K562 (cell line): ENCODE results near the gene CCDC174. TPM values are rescaled to one million over a fixed set of nuclear protein-coding genes. Genes with fewer than 3 reads are reported as not detected.

Source experiments
- ARHGAP35 ChIP-seq: fragments of 450-650 bp; IDR thresholded peaks from 2 replicates; pipeline ENCODE4 v1.6.1; 2018; ENCODE audit not compliant: partially characterized antibody
- ARID3B ChIP-seq: fragments of 250-450 bp; sonication (Bioruptor Pico); IDR thresholded peaks from 2 replicates; pipeline ENCODE4 v1.4.0; 2020; ENCODE audit warnings: borderline replicate concordance
- BDP1 ChIP-seq: IDR thresholded peaks from 3 replicates; pipeline ENCODE4 v1.6.1; 2011; ENCODE audit not compliant: insufficient read length, insufficient read depth
- BRD9 ChIP-seq: fragments of 450-650 bp; IDR thresholded peaks from 2 replicates; pipeline ENCODE4 v1.6.1; 2018; ENCODE audit warnings: low read depth; ENCODE audit not compliant: partially characterized antibody
- ELF2 ChIP-seq: fragments of 250-450 bp; sonication (Bioruptor Pico); IDR thresholded peaks from 2 replicates; pipeline ENCODE4 v1.5.0; 2021; ENCODE audit warnings: mild to moderate bottlenecking
- ETS2 ChIP-seq: IDR thresholded peaks from 2 replicates; pipeline ENCODE4 v1.6.1; 2016; ENCODE audit warnings: borderline replicate concordance, missing genetic modification characterization, mild to moderate bottlenecking, moderate library complexity, missing compliant biosample characterization; ENCODE audit not compliant: poor library complexity, severe bottlenecking
- FOS ChIP-seq: IDR thresholded peaks from 3 replicates; pipeline ENCODE4 v1.6.1; 2011; ENCODE audit not compliant: insufficient read length; ENCODE audit errors: extremely low read depth
- HDGF ChIP-seq: fragments of 450-650 bp; IDR thresholded peaks from 2 replicates; pipeline ENCODE4 v1.6.1; 2016
- HNRNPH1 ChIP-seq: fragments of 200-400 bp; formaldehyde crosslinking; optimal IDR thresholded peaks from 2 replicates; pipeline ENCODE3; 2017; ENCODE audit warnings: low read depth, mild to moderate bottlenecking, low read length, moderate library complexity
- JUNB ChIP-seq: fragments of 450-650 bp; formaldehyde crosslinking; conservative IDR thresholded peaks from 2 replicates; pipeline ENCODE4 v1.4.0; 2020; ENCODE audit warnings: mild to moderate bottlenecking
- KLF6 ChIP-seq: fragments of 250-450 bp; sonication (Bioruptor Pico); IDR thresholded peaks from 2 replicates; pipeline ENCODE4 v1.4.0; 2020; ENCODE audit warnings: mild to moderate bottlenecking, moderate library complexity, borderline replicate concordance
- LCOR ChIP-seq: sonication (generic); formaldehyde crosslinking; IDR thresholded peaks from 2 replicates; pipeline ENCODE4 v1.8.0; 2022; ENCODE audit warnings: mild to moderate bottlenecking, missing genetic modification reagents
- MECOM ChIP-seq: fragments of 250-450 bp; sonication (Bioruptor Pico); IDR thresholded peaks from 2 replicates; pipeline ENCODE4 v1.8.0; 2022; ENCODE audit warnings: inconsistent platforms
- NCOA2 ChIP-seq, 2 experiments: fragments of 450-650 bp; IDR thresholded peaks; 2 replicates each; pipeline ENCODE4 v1.6.1; 2018; ENCODE audit warnings: mild to moderate bottlenecking in 2 of 2, moderate library complexity in 1 of 2; ENCODE audit not compliant: partially characterized antibody in 2 of 2
- NCOA4 ChIP-seq: fragments of 450-650 bp; IDR thresholded peaks from 2 replicates; pipeline ENCODE4 v1.6.1; 2018; ENCODE audit warnings: mild to moderate bottlenecking; ENCODE audit not compliant: partially characterized antibody
- NR3C1 ChIP-seq: sonication (generic); formaldehyde crosslinking; IDR thresholded peaks from 2 replicates; pipeline ENCODE4 v1.8.1; 2022; ENCODE audit warnings: missing genetic modification reagents
- NUFIP1 ChIP-seq: fragments of 450-650 bp; IDR thresholded peaks from 2 replicates; pipeline ENCODE4 v1.6.1; 2018; ENCODE audit not compliant: partially characterized antibody
- RAD51 ChIP-seq: fragments of 450-650 bp; IDR thresholded peaks from 2 replicates; pipeline ENCODE4 v1.7.1; 2016; ENCODE audit warnings: low read depth, mild to moderate bottlenecking, borderline replicate concordance
- SIRT6 ChIP-seq: IDR thresholded peaks from one replicate; pipeline ENCODE4 v1.6.1; 2012; ENCODE audit warnings: low read depth, mild to moderate bottlenecking, control low read depth, inconsistent platforms, low read length, moderate library complexity
- SMARCA4 ChIP-seq: fragments of 450-650 bp; IDR thresholded peaks from 2 replicates; pipeline ENCODE4 v1.6.1; 2016
- SP1 ChIP-seq: sonication (generic); formaldehyde crosslinking; IDR thresholded peaks from 2 replicates; pipeline ENCODE4 v1.8.1; 2022; ENCODE audit warnings: mild to moderate bottlenecking, missing genetic modification reagents
- TCF3 ChIP-seq: sonication (generic); formaldehyde crosslinking; IDR thresholded peaks from 2 replicates; pipeline ENCODE4 v1.4.0; 2020; ENCODE audit warnings: mild to moderate bottlenecking, missing genetic modification reagents
- U2AF1 ChIP-seq: fragments of 200-400 bp; formaldehyde crosslinking; optimal IDR thresholded peaks from 2 replicates; pipeline ENCODE3; 2017; ENCODE audit warnings: mild to moderate bottlenecking, low read depth, low read length, moderate library complexity
- U2AF2 ChIP-seq: fragments of 200-400 bp; formaldehyde crosslinking; optimal IDR thresholded peaks from 2 replicates; pipeline ENCODE3; 2017; ENCODE audit warnings: low read depth, mild to moderate bottlenecking, low read length
- XRCC4 ChIP-seq: IDR thresholded peaks from one replicate; pipeline ENCODE4 v1.6.1; 2011; ENCODE audit not compliant: insufficient read depth, insufficient read length; ENCODE audit errors: extremely low read depth
- ZC3H11A ChIP-seq: IDR thresholded peaks from 2 replicates; pipeline ENCODE4 v1.6.1; 2012; ENCODE audit warnings: low read depth, low read length, improper control_type of control experiment
- ZNF165 ChIP-seq: fragments of 250-450 bp; sonication (Bioruptor Pico); IDR thresholded peaks from 2 replicates; pipeline ENCODE4 v1.4.0; 2020; ENCODE audit warnings: borderline replicate concordance
- ZNF184 ChIP-seq: sonication (generic); formaldehyde crosslinking; IDR thresholded peaks from 2 replicates; pipeline ENCODE4 v1.5.0; 2020; ENCODE audit warnings: missing genetic modification reagents
- ZNF408 ChIP-seq: fragments of 250-450 bp; sonication (Bioruptor Pico); IDR thresholded peaks from 2 replicates; pipeline ENCODE4 v1.4.0; 2020; ENCODE audit warnings: low read depth, mild to moderate bottlenecking, moderate library complexity
- ZNF436 ChIP-seq: fragments of 250-450, 450-650 bp; sonication (Bioruptor Pico); formaldehyde crosslinking; IDR thresholded peaks from 2 replicates; pipeline ENCODE4 v1.7.0; 2020; ENCODE audit warnings: mild to moderate bottlenecking
- ZNF511 ChIP-seq: sonication (generic); formaldehyde crosslinking; IDR thresholded peaks from 2 replicates; pipeline ENCODE4 v1.8.0; 2022; ENCODE audit warnings: mild to moderate bottlenecking, missing genetic modification reagents
- polyA plus RNA-seq, 8 experiments: library from polyadenylated mRNA; depleted of rRNA in 4 of 8; stranded (reverse) in 5 of 8; unstranded in 3 of 8; fragments of >200 nt; fragmentation: Nextera tagmentation in 2 of 8; fragmentation: Illumina TruSeq in 1 of 8; extraction: Ambion mirVana in 2 of 8; extraction: Trizol in 1 of 8; gene quantifications; 2 replicates each; pipeline versions ENCODE4 v1.2.1 to v1.2.3, GENCODE V29; 2011 to 2014; ENCODE audit warnings: inconsistent platforms in 1 of 8, missing spikeins in 1 of 8
- total RNA-seq, 7 experiments: library from RNA; depleted of rRNA in 6 of 7; stranded (reverse); fragments of >200 nt in 6 of 7; fragmentation: Illumina TruSeq in 2 of 7; extraction: Trizol in 2 of 7; gene quantifications; 2 replicates each; pipeline versions ENCODE4 v1.2.1 to v1.2.3, GENCODE V29; 2011 to 2021; ENCODE audit warnings: low replicate concordance in 1 of 7

Gene CCDC174
- total and polyA plus RNA-seq, 9 of the 15 experiments (the other 6 are each of a cell fraction or from before 2014, with no cell fraction given): 7.4 to 41.0 (median 28.5) TPM

GRCh38 chr3:14651440-14652251, at the start of gene CCDC174 (continued):
- TF ChIP-seq HNRNPH1 (no peak), NR3C1 (no peak), ZC3H11A (no peak), ZNF436 (CRISPR knock-in tag) (no peak), NCOA4 (no peak), FOS (peak; percentile 11), KLF6 (peak; percentile 88; the same call in 1 of the 2 replicates), BDP1 (no peak), MECOM (CRISPR knock-in tag) (no peak), NCOA2 (IDR thresholded peaks at IDR 0.05; ENCODE audit: partially characterized antibody in 2 of 2) (no peak), BRD9 (no peak), ZNF165 (CRISPR knock-in tag) (no peak), ETS2 (tag) (no peak), ZNF511 (CRISPR knock-in tag) (no peak; the same call in none of the 2 replicates), HDGF (no peak), NUFIP1 (no peak), XRCC4 (peak; percentile 92), ZNF184 (no peak), U2AF1 (no peak), SP1 (CRISPR knock-in tag) (peak; percentile 94), TCF3 (CRISPR knock-in tag) (peak; percentile 48), U2AF2 (no peak), SMARCA4 (no peak), ARID3B (CRISPR knock-in tag) (no peak), ELF2 (CRISPR knock-in tag) (peak; percentile 98), LCOR (CRISPR knock-in tag) (peak; percentile 98), ARHGAP35 (no peak), ZNF408 (CRISPR knock-in tag) (no peak), JUNB (CRISPR knock-in tag) (no peak), RAD51 (no peak), SIRT6 (no peak)
